Stromal cell of bone marrow (primary cell): Measurements from ENCODE around the gene RTN3.
"Not testable (repeated sequence)": the region's sequence is repeated elsewhere in the genome, so short reads cannot be mapped to it uniquely, and the experiment has no call there.

Experiments used
- DNase-seq: peaks from one replicate; pipeline ENCODE4 v3.0.0-alpha.2; 2012; ENCODE audit warnings: low read depth

The RTN3 gene

DNA sequence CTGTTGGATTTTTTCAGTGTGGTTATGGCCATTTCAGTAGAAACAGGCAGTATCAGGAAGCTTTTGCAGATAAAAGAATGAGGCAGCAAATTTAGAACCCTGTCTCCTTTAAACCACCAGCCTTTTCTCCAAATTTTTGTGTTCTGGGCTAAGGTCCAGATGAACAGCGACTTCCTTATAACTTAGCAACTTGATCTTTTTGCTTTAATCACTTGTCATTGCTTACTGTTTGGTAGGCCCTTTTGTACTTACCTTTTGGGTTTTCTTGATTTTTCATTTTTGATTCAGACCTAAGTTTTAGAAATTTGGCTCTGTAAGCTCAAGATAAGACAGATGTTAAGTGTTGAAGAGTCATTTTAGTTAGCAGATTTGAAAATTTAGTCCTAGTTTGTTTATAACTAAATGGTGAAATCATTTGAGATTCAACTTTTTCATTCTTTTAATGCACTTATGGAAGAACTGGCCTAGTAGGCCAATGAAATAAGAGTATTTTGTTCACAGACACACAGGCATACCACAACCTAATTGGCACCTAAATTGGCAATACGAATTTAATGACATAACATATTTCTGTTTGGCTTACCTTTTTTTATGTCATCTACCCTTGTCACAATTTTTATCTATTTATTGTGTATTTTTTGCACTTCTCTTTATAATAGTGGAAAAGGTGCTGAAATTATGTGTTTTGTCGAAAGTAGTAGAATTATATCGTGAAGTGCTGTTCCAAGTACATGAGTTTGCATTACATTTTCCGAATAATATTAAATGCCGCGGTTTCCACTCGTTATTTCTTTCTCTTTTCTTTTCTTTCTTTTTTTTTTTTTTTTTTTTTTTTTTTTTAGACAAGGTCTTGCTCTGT lies 2.1 kb downstream of the RTN3 start:
- DNase-seq = peak; percentile 39

DNA sequence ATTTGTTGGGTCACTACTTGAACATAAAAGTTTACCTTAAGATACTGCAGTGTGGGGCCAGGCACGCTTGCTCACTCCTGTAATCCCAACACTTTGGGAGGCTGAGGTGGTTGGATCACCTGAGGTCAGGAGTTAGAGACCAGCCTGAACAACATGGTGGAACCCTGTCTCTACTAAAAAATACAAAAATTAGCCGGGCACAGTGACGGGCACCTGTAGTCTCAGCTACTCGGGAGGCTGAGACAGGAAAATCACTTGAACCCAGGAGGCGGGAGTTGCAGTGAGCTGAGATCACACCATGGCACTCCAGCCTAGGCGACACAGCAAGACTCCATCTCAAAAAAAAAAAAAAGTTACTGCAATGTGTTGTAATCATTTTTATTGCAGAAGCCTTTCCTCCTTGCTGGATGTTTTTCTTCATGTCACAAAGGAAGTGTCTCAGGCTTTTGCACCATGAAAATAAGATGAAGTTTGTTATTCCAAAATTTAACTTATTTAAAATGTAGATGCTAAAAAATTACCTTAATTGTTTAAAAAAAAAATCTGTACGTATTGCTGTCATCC lies 3.9 kb downstream of the RTN3 start:
- not testable (repeated sequence) for DNase-seq

DNA sequence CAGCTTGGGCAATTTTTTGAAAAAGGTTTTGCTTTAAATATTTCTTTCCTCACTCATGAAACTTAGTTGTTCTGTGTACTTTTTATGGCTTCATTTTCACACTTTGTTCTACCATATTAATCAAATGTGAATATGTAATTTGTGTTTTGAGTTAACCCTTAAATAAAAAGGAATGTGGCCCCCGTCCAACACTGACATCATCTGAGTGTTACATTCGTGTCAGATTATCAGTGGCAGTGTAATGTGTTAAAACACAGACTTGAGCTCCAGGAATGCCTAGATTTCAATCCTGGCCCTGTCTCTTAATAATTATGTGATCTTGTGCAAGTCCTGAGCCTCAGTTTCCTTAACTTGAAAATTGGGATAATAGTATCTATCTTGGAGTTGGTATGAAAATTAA lies 5.6 kb downstream of the RTN3 start:
- no peak for DNase-seq

DNA sequence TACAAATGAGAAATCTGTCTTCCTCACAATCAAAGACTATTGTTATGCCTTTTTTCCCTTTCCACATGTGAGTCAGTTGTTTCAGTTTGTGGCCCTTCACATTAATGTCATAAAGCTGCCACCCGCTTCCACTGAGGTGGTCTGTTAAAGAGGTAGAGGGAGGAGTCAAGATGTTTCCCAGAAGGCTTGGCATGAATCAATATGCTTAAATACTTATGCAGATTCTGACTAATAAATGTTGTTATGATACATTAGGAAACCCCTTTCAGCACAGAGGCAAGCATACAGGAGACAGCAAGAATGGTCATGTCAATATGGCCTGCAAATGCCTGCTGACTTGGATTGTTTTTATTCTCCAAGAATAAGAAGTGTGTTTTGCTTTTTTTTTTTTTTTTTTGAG lies 6.5 kb downstream of the RTN3 start:
- no peak for DNase-seq

DNA sequence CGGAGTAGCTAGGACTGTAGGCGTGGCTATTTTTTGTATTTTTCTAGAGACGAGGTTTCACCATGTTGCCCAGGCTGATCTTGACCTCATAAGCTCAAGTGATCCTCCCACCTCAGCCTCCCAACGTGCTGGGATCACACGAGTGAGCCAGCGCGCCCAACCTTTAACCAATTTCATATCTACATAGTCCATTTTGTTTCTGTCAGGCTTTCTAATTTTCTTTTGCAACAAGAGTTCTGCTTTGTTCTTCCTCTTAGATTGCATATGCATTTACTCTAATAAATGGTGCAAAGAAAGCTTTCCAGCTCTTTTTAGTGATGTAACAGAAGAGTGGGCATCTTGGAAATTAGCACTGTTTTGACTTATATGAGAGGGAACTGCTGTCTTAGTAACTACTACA lies 13.3 kb downstream of the RTN3 start:
- DNase-seq = no peak

DNA sequence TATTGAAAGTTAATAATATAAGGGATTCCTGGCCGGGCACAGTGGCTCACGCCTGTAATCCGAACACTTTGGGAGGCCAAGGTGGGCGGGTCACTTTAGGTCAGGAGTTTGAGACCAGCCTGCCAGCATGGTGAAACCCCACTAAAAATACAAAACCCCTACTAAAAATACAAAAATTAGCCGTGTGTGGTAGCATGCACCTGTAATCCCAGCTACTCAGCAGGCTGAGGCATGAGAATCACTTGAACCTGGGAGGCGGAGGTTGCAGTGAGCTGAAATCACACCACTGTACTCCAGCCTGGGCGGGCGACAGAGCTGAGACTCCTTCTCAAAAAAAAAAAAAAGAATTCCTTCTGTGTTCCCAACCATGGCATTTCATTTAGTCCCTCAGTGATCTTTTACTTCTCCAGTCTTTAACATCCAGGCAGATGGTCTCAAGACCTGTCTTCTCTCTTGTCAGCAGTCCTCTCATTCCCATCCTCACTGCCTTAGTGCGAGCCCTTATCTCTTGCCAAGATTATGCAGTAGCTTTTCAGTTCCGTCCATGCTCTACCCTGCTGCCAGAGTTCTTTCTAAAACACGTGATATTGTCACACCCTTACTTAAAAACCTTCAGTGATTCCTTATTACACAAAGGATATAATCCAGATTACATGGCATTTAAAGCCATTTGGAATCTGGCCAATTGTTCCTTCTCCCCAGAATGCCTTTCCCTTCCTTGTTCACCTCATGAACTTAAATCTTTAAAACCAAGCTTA lies 17.9 kb downstream of the RTN3 start:
- DNase-seq = no peak

DNA sequence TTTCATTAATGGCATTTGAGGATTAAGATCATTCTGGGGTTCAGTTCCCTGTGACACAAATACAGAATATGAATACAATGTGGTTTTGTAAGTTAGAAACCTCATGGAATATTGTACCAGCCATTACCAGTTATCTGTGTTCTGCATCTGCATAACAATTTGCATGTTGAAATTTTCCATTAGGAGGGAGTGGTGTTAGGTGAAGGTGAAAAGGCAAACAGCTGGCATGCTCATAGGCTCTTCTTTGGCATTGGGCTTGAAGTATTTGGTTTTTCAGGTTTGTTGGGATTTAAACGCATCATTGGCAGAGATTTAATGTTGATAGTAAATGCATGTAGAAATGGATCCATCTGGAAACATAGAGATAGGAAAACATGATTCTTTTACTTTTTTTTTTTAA lies 18.6 kb downstream of the RTN3 start:
- no peak for DNase-seq

DNA sequence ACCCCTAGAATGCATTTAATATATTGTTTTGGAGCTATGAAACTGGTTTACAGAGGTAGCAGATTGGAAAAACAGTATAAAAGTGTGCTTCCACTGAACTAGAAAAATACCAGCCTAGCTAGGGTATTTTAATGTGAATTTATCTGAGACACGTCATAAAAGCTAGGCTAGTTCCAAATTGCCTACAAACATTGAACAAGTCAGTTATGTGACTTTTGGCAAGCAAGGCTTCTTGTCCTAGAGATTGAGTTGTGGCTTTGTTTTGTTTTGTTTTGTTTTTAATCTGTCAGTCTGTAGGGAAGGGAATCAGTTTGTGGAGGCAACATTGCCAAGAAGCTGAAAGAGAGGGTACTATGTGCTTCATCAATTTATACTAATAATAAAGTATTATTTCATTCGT lies 24.2 kb downstream of the RTN3 start:
- DNase-seq = no peak

DNA sequence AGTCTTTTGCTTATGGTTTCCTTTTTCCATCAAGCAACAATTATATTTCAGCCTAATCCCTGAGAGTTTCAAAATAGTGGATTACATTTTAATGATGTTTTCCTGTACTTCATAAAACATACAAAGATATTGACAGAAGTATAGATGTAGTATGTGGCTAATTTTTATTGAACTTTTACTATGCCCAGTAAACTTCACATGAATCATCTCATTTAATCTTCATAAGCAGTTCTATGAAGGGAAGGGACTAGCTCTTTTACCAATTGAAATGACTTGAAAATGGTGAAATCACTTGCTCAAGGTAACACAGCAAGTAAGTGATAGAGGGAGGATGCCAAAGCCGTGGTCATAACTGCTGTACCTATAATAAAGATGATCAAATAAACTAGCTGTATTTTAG lies 27.5 kb downstream of the RTN3 start:
- DNase-seq = no peak

DNA sequence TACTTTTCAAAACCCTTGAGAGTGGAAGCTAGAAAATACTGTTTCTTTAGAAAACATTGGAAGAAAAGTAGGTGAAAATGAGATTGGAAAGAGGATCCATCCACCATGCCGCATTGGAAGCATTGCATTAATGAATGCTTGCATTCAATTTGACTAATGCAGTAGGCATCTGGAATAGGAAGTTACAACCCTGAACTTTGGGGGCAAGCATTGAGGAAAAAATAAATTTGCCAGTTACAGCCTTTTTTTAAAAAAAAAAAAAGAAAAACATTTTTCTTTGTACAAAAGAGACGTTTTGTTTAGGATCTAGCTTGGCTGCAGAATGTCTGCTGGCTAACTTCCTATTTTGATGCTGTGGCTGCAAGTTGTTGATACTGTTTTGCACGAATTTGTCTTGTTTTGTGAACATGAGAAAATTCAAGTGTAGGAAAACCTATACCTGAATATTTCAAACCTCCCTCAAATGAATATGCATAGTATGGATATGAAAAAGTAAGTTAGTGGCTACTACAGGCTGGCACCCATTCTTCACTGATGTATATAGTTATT lies 28.1 kb downstream of the RTN3 start:
- DNase-seq = no peak

DNA sequence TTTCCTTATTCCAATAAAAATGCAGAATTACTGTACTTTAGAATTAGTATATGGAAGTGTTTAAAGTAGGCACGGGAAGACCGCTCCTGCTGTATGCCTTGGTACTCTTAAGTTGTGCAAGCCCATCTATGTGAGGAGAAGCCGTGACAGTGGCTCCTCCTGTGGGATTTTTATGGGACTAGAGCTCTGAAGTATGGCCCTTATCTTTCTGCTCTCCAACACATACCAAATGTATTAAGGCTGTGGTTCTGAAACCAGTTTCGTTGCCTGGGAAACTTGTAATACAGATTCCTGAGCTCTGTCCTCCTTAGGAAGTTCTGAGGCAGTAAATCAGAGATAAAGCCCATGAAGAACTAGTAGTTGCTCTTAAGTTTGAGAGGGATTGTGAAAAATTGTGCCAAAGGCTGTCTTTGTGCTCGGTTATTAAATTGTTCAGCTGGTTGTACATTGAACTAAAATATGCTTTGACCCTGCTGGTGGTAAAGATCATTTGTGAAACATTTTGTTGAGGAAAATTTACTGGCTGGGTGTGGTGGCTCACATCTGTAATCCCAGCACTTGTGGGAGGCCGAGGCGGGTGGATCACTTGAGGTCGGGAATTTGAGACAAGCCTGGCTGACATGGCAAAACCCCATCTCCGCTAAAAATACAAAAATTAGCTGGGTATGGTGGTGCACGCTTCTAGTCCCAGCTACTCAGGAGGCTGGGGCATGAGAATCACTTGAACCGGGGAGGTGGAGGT lies 29.3 kb downstream of the RTN3 start:
- DNase-seq = peak; percentile 66

DNA sequence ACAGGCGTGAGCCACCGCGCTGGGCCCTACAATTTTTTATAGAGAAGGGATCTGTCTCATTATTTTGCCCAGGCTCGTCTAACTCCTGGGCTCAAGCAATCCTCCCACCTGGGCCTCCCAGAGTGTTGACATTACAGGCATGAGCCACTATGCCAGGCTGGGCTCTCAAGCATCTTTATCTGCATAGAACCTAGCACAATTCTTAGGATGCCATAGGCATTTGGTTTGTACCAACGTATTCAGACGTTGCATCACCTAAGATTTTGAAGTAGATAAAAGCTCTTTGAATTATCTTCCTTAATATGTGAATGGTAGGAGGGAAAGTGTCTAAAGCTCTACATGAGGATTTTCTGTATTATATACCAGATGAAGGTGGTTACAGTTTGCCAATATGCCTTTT lies 30.5 kb downstream of the RTN3 start:
- no peak for DNase-seq

DNA sequence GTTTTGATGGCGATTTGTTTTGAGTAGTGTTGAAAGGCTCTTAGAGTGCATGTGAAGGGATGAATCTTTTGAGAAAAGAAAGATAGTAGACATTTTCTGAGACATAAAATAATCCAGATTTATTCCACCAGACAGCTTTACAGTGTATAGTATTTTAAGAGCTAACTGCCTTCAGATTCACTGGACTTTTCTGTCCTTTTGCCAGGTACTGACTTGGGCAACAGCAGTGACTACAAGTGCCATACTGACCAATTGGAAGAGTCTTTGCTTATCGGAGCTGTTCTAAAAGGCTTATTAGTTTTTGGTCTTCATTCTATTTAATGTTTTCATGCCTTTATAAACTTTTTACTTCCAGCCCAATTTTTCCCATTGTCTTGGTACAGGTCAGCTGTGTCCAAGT lies 32.5 kb downstream of the RTN3 start:
- DNase-seq = no peak

DNA sequence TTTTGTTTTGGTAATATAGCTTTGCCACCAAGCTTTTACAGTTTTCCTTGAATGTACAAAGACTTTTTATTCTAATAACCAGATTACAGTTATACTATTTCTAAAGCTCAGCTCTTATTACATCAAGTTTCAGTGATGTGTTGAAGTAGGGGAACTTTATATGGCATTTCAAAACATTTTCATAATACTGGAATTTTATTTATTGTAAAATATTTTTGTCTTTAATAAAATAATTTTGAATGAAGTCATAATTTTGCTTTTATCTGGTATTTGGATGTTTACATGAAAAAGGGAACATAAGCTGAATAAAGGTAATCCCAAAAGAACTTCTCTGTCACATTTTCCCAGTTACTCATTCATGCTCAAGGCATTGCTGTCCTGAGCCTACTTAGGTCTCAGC lies 34.7 kb downstream of the RTN3 start:
- no peak for DNase-seq

DNA sequence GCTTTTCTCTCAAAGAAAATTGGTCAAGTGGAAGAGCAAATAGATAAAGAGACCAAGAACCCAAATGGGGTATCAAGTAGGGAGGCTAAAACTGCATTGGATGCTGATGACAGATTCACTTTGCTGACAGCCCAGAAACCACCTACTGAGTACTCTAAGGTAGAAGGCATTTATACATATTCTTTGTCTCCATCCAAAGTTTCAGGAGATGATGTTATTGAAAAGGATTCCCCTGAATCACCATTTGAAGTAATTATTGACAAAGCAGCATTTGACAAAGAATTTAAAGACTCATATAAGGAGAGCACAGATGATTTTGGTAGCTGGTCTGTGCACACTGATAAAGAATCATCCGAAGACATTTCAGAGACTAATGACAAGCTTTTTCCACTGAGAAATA lies 37.7 kb downstream of the RTN3 start:
- no peak for DNase-seq

DNA sequence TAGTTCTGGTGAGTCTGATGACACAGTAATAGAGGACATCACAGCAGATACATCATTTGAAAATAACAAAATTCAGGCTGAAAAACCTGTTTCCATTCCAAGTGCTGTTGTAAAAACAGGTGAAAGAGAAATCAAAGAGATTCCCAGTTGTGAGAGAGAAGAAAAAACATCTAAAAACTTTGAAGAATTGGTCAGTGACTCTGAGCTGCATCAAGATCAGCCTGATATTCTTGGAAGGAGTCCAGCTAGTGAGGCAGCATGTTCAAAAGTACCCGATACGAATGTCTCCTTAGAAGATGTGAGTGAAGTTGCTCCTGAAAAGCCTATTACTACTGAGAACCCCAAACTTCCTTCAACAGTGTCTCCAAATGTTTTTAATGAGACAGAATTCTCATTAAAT lies 38.7 kb downstream of the RTN3 start:
- peak; percentile 26 for DNase-seq

DNA sequence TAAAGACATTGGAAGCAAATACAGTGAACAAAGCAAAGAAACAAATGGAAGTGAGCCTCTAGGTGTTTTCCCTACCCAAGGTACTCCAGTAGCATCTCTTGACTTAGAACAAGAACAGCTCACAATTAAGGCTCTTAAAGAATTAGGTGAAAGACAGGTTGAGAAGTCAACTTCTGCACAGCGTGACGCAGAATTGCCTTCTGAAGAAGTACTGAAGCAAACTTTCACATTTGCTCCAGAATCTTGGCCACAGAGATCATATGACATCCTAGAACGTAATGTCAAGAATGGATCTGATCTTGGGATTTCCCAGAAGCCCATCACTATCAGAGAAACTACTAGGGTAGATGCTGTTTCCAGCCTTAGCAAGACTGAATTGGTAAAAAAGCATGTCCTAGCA lies 39.3 kb downstream of the RTN3 start:
- no peak for DNase-seq

DNA sequence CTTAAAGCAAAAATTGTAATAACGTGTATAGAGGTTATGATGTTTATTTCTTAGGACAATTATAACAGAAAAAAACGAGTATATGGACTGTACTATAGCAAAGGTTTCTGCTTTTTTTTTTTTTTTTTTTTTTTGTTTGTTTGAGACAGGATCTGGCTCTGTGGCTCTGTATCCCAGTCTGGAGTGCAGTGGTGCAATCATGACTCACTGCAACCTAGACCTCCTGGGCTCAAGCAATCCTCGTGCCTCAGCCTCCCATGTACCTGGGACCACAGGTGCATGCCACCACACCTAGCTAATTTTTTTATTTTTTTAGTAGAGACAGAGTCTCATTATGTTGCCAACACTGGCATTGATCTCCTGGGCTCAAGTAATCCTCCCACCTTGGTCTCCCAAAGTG lies 48.0 kb downstream of the RTN3 start:
- DNase-seq = no peak

DNA sequence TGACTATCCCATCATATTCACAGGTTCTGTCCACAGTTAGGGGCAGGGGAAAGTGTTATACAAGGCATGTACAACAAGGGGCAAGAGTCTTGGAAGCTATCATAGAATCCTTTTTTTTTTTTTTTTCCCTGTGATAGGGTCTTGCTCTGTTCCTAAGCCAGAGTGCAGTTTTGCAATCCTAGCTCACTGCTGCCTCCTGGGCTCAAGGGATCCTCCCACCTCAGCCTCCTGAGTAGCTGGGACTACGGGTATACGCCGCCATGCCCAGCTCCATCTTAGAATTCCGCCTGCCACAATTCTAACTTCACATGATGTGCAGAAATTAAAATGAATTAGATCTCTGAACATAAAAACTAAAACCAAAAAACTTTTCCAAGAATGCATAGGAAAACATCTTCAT lies 55.6 kb downstream of the RTN3 start:
- no peak for DNase-seq

DNA sequence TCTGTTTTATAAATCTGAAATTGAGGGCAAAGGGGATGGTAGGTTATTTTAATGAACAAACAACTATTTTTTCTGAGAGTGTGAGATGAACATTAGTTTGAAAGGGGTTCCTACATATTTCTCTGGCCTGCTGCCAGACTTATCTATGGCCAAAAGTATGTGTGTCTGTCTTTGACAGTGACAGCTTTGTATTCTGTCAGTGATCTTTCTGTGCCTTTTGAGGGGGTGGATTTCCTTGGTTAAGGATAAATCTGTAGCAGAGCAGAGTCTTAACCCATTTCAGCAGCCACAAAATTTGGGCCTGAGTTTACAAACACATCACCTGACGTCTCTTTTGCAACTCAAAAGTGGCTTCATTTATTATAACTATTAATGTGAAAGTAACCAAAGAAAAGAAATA lies 56.4 kb downstream of the RTN3 start:
- no peak for DNase-seq

DNA sequence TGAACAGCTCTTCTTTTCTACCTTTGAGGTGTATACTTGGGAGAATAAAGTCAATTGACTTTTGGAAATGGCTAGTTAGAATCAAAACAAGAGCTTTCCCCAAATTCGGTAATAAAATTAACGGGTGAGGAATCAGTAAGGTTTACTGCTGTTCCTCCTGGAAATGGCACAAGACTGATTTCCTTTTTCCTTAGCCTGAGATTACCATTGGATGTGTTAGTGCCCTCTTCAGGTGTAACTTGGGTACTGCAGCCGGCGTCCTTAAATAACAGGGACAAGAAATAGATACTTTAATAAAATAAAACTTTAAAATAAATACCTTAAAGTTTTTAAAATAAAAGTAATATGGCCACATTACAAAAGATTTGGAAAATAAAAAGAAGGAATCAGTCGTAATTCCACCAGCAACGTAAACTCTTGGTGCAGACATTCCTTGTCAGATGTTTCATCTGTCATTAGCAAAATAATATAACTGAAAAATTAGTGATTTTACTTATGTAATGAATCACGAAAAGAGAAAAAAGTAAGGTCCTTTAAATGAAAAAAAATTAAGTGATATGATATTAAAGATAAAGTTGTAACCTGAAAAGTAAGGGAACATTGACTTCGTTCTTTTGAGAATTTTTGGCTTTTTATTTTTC lies 57.5 kb downstream of the RTN3 start:
- DNase-seq = peak; percentile 64
